ENCODE data around the gene GMDS.

GRCh38 chr6:1913577-1913976 lies 331.8 kb downstream of the GMDS start:
- no peak for TF ChIP-seq JUNB (CRISPR knock-in tag; IDR thresholded peaks at IDR 0.05; ENCODE audit: borderline replicate concordance)
- no peak for TF ChIP-seq JUND (CRISPR knock-in tag; IDR thresholded peaks at IDR 0.05)
- TF ChIP-seq, protein P1, sequence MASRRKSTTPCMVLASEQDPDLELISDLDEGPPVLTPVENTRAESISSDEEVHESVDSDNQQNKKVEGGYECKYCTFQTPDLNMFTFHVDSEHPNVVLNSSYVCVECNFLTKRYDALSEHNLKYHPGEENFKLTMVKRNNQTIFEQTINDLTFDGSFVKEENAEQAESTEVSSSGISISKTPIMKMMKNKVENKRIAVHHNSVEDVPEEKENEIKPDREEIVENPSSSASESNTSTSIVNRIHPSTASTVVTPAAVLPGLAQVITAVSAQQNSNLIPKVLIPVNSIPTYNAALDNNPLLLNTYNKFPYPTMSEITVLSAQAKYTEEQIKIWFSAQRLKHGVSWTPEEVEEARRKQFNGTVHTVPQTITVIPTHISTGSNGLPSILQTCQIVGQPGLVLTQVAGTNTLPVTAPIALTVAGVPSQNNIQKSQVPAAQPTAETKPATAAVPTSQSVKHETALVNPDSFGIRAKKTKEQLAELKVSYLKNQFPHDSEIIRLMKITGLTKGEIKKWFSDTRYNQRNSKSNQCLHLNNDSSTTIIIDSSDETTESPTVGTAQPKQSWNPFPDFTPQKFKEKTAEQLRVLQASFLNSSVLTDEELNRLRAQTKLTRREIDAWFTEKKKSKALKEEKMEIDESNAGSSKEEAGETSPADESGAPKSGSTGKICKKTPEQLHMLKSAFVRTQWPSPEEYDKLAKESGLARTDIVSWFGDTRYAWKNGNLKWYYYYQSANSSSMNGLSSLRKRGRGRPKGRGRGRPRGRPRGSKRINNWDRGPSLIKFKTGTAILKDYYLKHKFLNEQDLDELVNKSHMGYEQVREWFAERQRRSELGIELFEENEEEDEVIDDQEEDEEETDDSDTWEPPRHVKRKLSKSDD (CRISPR knock-in tag; IDR thresholded peaks at IDR 0.05; ENCODE audit: low read depth), result no peak
- TF ChIP-seq, protein P2, sequence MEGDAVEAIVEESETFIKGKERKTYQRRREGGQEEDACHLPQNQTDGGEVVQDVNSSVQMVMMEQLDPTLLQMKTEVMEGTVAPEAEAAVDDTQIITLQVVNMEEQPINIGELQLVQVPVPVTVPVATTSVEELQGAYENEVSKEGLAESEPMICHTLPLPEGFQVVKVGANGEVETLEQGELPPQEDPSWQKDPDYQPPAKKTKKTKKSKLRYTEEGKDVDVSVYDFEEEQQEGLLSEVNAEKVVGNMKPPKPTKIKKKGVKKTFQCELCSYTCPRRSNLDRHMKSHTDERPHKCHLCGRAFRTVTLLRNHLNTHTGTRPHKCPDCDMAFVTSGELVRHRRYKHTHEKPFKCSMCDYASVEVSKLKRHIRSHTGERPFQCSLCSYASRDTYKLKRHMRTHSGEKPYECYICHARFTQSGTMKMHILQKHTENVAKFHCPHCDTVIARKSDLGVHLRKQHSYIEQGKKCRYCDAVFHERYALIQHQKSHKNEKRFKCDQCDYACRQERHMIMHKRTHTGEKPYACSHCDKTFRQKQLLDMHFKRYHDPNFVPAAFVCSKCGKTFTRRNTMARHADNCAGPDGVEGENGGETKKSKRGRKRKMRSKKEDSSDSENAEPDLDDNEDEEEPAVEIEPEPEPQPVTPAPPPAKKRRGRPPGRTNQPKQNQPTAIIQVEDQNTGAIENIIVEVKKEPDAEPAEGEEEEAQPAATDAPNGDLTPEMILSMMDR (CRISPR knock-in tag; IDR thresholded peaks at IDR 0.05), result no peak
- no peak for TF ChIP-seq GPN1 (CRISPR knock-in tag; IDR thresholded peaks at IDR 0.05; ENCODE audit: borderline replicate concordance)
- TF ChIP-seq, protein P3, sequence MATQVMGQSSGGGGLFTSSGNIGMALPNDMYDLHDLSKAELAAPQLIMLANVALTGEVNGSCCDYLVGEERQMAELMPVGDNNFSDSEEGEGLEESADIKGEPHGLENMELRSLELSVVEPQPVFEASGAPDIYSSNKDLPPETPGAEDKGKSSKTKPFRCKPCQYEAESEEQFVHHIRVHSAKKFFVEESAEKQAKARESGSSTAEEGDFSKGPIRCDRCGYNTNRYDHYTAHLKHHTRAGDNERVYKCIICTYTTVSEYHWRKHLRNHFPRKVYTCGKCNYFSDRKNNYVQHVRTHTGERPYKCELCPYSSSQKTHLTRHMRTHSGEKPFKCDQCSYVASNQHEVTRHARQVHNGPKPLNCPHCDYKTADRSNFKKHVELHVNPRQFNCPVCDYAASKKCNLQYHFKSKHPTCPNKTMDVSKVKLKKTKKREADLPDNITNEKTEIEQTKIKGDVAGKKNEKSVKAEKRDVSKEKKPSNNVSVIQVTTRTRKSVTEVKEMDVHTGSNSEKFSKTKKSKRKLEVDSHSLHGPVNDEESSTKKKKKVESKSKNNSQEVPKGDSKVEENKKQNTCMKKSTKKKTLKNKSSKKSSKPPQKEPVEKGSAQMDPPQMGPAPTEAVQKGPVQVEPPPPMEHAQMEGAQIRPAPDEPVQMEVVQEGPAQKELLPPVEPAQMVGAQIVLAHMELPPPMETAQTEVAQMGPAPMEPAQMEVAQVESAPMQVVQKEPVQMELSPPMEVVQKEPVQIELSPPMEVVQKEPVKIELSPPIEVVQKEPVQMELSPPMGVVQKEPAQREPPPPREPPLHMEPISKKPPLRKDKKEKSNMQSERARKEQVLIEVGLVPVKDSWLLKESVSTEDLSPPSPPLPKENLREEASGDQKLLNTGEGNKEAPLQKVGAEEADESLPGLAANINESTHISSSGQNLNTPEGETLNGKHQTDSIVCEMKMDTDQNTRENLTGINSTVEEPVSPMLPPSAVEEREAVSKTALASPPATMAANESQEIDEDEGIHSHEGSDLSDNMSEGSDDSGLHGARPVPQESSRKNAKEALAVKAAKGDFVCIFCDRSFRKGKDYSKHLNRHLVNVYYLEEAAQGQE (IDR thresholded peaks at IDR 0.05; ENCODE audit: borderline replicate concordance in 1 of 2, low read depth in 1 of 2, low read length in 2 of 2), result no peak
- TF ChIP-seq YY1 (IDR thresholded peaks at IDR 0.05; ENCODE audit: insufficient read depth, insufficient replicate concordance, low read depth, low read length), result no peak
- no peak for TF ChIP-seq EP300 (IDR thresholded peaks at IDR 0.05; ENCODE audit: low read depth in 2 of 2, low read length in 2 of 2)
- TF ChIP-seq EP300 (CRISPR knock-in tag; IDR thresholded peaks at IDR 0.05; ENCODE audit: borderline replicate concordance), result no peak
- no peak for TF ChIP-seq ZNF468 (CRISPR knock-in tag; IDR thresholded peaks at IDR 0.05)
- no peak for TF ChIP-seq PCBP1 (IDR thresholded peaks at IDR 0.05; ENCODE audit: borderline replicate concordance, low read depth, low read length)
- TF ChIP-seq SP1 (IDR thresholded peaks at IDR 0.05), result no peak
- no peak for TF ChIP-seq SP1 (CRISPR knock-in tag; IDR thresholded peaks at IDR 0.05)
